IPS DF 6.9 (cell line): ENCODE measurements around the gene C1orf50.

Experiments
- DNase-seq: peaks from one replicate; pipeline ENCODE4 v3.0.0-alpha.2; 2013; ENCODE audit warnings: low read depth, low spot score
- H3K27ac ChIP-seq: one replicate; pipeline ENCODE4 v1.5.1; 2013; ENCODE audit warnings: low read length, control low read depth
- H3K27me3 ChIP-seq: 2 replicates; pipeline ENCODE4 v1.6.1; 2013; ENCODE audit warnings: mild to moderate bottlenecking, low read length; ENCODE audit not compliant: control insufficient read depth, insufficient read depth
- H3K36me3 ChIP-seq: 2 replicates; pipeline ENCODE4 v1.6.1; 2013; ENCODE audit warnings: low read length; ENCODE audit not compliant: control insufficient read depth, insufficient read depth
- H3K4me1 ChIP-seq: 2 replicates; pipeline ENCODE4 v1.6.1; 2013; ENCODE audit warnings: low read length; ENCODE audit not compliant: control insufficient read depth, insufficient read depth
- H3K4me3 ChIP-seq: 2 replicates; pipeline ENCODE4 v1.5.1; 2013; ENCODE audit warnings: mild to moderate bottlenecking, low read length
- H3K9me3 ChIP-seq: 2 replicates; pipeline ENCODE4 v1.6.1; 2013; ENCODE audit warnings: low read length, inconsistent platforms; ENCODE audit not compliant: control insufficient read depth, insufficient read depth
- WGBS: extraction: QIAGEN DNeasy Blood & Tissue Kit; methylation state at CpG from one replicate; pipeline ENCODE4 v1.1.7; 2013; ENCODE audit warnings: mixed read lengths, missing lambda C conversion rate; ENCODE audit not compliant: insufficient read length, insufficient coverage; 5-methylcytosine and 5-hydroxymethylcytosine counted together

The C1orf50 gene

DNA sequence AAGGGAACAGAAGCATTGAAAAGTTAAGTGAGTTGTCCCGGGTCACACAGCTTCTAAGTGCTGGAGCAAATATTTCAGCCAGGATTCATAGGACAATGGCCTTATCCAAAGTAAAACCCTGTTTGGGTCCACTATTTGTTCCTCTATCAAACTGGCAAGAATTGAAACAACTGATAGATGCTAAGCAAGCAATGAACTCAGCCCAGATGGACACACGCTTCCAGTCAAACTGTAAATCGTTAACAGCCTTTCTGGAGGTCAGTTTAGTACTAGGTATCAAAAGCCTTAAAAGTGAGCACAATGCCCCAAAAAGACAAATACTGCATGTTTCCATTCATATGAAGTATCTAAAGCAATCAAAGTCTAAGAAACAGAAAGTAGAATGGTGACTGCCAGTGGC is 50.9 kb downstream of the C1orf50 start:
- no CpG with 5 or more reads among the region's 3 CpGs for WGBS

DNA sequence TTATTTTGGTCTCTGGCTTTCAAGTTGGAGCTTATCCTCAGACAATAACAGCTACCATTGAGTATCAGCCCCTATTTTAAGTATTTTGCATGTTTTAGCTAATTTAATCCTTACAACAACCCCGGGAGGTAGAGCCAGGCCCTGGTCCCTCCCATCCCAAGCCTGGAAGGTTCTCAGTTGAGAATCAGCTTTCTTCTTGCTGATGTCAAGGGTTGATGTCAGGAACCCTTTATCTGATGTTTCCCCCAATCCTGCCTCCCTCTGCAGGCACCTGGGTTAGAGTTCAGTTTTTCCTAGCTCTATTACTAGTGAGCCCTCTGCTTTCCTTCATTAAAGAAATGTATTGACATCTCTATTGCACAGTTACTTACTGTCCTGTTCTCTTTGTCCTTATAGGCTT is 53.8 kb downstream of the C1orf50 start:
- Histone ChIP-seq H3K4me3 (no peak overlapping the region), H3K4me1 (no peaks in the 10 kb centered on the region; the same call in 1 of the 2 replicates), H3K36me3 (no peaks in the 10 kb centered on the region), H3K9me3 (no peaks in the 10 kb centered on the region), H3K27me3 (no peaks in the 10 kb centered on the region), H3K27ac (no peak overlapping the region)
- DNase-seq: no peak
- WGBS: no CpG with 5 or more reads among the region's 1 CpG

More for the DNA sequence above, 50.9 kb downstream of the C1orf50 start:
- no peaks in the 10 kb centered on the region for H3K27me3 ChIP-seq
- H3K9me3 ChIP-seq: no peaks in the 10 kb centered on the region
- H3K4me3 ChIP-seq: no peak overlapping the region
- no peaks in the 10 kb centered on the region for H3K36me3 ChIP-seq
- H3K27ac ChIP-seq: no peak overlapping the region
- no peak for DNase-seq
- H3K4me1 ChIP-seq: no peaks in the 10 kb centered on the region

DNA sequence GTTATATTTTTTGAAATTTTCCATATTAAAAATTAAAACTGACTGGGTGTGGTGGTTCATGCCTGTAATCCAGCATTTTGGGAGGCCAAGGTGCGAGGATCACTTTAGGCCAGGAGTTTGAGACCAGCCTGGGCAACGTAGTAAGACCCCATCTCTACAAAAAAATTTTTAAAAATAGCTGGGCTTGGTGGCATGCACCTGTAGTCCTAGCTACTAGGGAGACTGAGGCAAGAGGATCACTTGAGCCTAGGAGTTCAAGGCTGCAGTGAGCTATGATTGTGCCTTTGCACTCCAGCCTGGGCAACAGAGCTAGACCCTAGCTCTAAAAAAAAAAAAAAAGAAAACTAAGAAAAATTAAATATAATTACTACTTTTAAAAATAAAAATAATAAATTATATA is 54.6 kb downstream of the C1orf50 start:
- Histone ChIP-seq H3K4me1 (no peaks in the 10 kb centered on the region; the same call in 1 of the 2 replicates), H3K27me3 (no peaks in the 10 kb centered on the region), H3K9me3 (no peaks in the 10 kb centered on the region), H3K27ac (no peak overlapping the region), H3K36me3 (no peaks in the 10 kb centered on the region), H3K4me3 (no peak overlapping the region)
- WGBS: no CpG with 5 or more reads among the region's 2 CpGs
- no peak for DNase-seq

DNA sequence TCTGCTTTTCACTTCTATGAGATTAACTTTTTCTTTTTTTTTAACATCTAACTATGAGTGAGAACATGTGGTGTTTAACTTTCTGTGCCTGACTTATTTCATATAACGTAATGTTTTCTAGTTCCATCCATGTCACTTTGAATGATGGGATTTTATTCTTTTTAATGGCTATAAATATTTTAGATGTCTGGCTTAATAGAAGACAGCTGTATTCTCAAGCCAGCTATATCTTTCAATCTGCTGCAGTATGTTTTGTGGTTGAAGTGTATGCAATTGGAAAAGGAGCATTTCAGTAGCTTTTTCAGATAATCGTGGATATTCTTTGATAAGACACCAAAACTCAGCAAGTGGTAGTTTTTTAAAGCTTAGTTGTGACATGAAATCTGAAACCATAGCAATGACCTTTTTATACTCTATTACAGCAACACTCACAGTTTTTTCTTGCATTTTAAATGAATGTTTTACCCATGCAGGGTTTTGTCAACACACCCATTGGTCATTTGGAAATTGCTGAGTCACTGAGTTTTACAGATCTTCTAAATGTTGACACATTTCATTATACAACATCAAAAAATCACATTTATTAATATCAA is 55.8 kb downstream of the C1orf50 start:
- Histone ChIP-seq H3K9me3 (no peaks in the 10 kb centered on the region), H3K27ac (no peak overlapping the region), H3K4me3 (no peak overlapping the region), H3K4me1 (no peaks in the 10 kb centered on the region; the same call in 1 of the 2 replicates), H3K36me3 (no peaks in the 10 kb centered on the region), H3K27me3 (no peaks in the 10 kb centered on the region)
- WGBS: no CpG with 5 or more reads among the region's 2 CpGs
- DNase-seq: no peak

DNA sequence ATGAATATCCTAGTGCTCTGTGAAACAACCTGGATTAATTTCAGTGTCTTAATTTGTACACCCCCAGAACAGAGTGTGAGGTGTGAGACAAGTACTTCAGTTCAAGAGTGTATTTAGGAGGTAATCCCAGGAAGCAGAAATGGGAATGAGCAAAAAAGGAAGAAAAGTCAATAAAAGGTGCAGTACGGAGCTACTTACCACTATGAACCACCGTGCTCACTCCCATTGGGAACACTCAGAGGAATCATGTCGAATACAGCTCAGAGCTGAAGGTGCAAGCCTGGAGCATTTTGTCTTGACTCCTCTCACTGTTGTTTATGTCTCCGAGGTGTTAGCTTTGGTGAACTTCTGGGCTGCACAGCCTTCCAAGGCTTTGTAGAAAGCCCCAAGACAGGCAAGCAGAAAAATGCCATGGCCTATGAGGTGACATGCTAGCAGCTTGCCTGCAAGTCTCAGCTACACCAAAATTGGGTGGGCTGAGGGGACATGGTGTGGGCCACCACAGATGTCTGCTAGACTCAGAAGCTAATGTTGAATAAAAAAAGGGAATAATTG is 57.5 kb downstream of the C1orf50 start:
- Histone ChIP-seq H3K27me3 (no peaks in the 10 kb centered on the region), H3K4me3 (no peak overlapping the region), H3K27ac (no peak overlapping the region), H3K36me3 (no peaks in the 10 kb centered on the region), H3K9me3 (no peaks in the 10 kb centered on the region), H3K4me1 (no peaks in the 10 kb centered on the region; the same call in 1 of the 2 replicates)
- no peak for DNase-seq
- no CpG with 5 or more reads among the region's 4 CpGs for WGBS

DNA sequence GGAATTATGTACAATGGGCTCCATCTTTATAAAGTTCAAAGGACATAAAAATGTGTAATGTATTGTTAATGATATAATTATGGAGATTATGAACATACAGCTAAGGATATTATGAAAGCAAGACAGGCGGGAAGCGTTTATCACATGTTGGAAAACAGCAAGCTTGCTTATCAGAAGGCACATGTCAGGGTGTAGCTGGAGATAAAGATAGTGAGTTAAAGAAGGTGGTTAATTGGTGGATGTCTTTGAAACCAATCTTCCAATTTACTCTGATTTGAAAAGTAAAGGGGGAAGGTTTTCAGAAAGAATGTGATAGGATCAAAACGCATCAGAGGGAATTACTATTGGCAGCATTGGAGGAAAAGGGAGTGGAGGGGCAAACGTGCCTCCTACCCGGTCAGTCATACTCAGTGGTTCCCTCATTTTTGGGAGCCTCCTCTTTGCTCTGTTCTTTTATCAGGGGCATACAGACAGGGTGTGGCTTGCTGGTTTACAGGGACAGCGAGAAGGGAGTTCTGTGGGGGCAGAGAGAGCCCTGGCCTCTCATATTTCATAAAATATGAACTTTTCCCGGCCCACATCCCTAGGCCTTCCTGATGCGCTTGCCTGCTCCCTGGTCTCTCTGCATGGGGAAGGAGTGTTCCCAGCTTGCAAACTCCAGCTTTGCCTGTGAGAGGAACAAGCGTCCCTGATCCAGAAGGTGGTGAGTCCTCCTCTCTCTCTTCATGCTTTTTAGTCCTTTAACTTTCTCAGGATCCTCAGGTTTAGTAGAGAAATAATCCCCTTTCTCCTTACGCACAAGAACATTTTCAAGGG is 58.2 kb downstream of the C1orf50 start:
- no peaks in the 10 kb centered on the region for H3K27me3 ChIP-seq
- H3K36me3 ChIP-seq: no peaks in the 10 kb centered on the region
- DNase-seq: no peak
- no peaks in the 10 kb centered on the region for H3K9me3 ChIP-seq
- 100% methylated on average over 1 of the region's 10 CpGs for WGBS
- H3K27ac ChIP-seq: no peak overlapping the region
- no peaks in the 10 kb centered on the region; the same call in 1 of the 2 replicates for H3K4me1 ChIP-seq
- H3K4me3 ChIP-seq: no peak overlapping the region
